ENCODE data around the gene GRIK3. TPM values are rescaled to one million over a fixed set of nuclear protein-coding genes. Genes with fewer than 3 reads are reported as not detected.

The GRIK3 gene
- total RNA-seq, 2 donors from 2014 or later: 0.20 to 1.2 TPM

GRCh38 chr1:36872126-36872754 is 162.1 kb downstream of the GRIK3 start:
- Histone ChIP-seq H3K27ac (no peak overlapping the region), H3K4me1 (no peaks in the 10 kb centered on the region), H3K9ac (ENCODE audit: low read depth in 2 of 2, low read length in 2 of 2) (no peak overlapping the region), H3K9me3 (no peaks in the 10 kb centered on the region), H3K36me3 (no peaks in the 10 kb centered on the region), H3K4me3 (no peak overlapping the region), H3K27me3 (no peaks in the 10 kb centered on the region)
- no peak for TF ChIP-seq CTCF (IDR thresholded peaks at IDR 0.05)
- no peak for DNase-seq
- intact Hi-C loops (cut with DNase I): no loop called here

- DNase-seq: no peak
- no peaks in the 10 kb centered on the region for H3K36me3 ChIP-seq
- TF ChIP-seq CTCF (IDR thresholded peaks at IDR 0.05): no peak
- H3K27me3 ChIP-seq: no peaks in the 10 kb centered on the region
- no peak overlapping the region for H3K9ac ChIP-seq (ENCODE audit: low read depth in 2 of 2, low read length in 2 of 2)
- H3K4me1 ChIP-seq: no peaks in the 10 kb centered on the region
- H3K27ac ChIP-seq: no peak overlapping the region
- no peak overlapping the region for H3K4me3 ChIP-seq
- intact Hi-C loops (cut with DNase I): no loop called here
- H3K9me3 ChIP-seq: no peaks in the 10 kb centered on the region
These were observed 163.0 kb downstream of the GRIK3 start for GRCh38 chr1:36871146-36871971.

- TF ChIP-seq CTCF (IDR thresholded peaks at IDR 0.05): no peak
- no peak overlapping the region for H3K27ac ChIP-seq
- no peaks in the 10 kb centered on the region for H3K9me3 ChIP-seq
- no peak overlapping the region for H3K4me3 ChIP-seq
- no peaks in the 10 kb centered on the region for H3K27me3 ChIP-seq
- H3K9ac ChIP-seq (ENCODE audit: low read depth in 2 of 2, low read length in 2 of 2): no peak overlapping the region
- no peak for DNase-seq
- H3K36me3 ChIP-seq: no peaks in the 10 kb centered on the region
- intact Hi-C loops (cut with DNase I): no loop called here
- no peaks in the 10 kb centered on the region for H3K4me1 ChIP-seq
These were observed 164.5 kb downstream of the GRIK3 start for GRCh38 chr1:36869826-36870225.

- no peak for DNase-seq
- intact Hi-C loops (cut with DNase I): no loop called here
These were observed 165.3 kb downstream of the GRIK3 start for GRCh38 chr1:36869054-36869453.

GRCh38 chr1:36867575-36867974 is 166.7 kb downstream of the GRIK3 start:
- Histone ChIP-seq H3K36me3 (no peaks in the 10 kb centered on the region), H3K27ac (no peak overlapping the region), H3K9ac (ENCODE audit: low read depth in 2 of 2, low read length in 2 of 2) (no peak overlapping the region), H3K27me3 (no peaks in the 10 kb centered on the region), H3K4me3 (no peak overlapping the region), H3K9me3 (no peaks in the 10 kb centered on the region), H3K4me1 (no peaks in the 10 kb centered on the region)
- TF ChIP-seq CTCF (IDR thresholded peaks at IDR 0.05): no peak
- intact Hi-C loops (cut with DNase I): no loop called here
- DNase-seq: no peak

More at GRCh38 chr1:36869054-36869453, 165.3 kb downstream of the GRIK3 start:
- H3K4me1 ChIP-seq: no peaks in the 10 kb centered on the region
- no peaks in the 10 kb centered on the region for H3K9me3 ChIP-seq
- no peak overlapping the region for H3K27ac ChIP-seq
- TF ChIP-seq CTCF (IDR thresholded peaks at IDR 0.05): no peak
- no peak overlapping the region for H3K9ac ChIP-seq (ENCODE audit: low read depth in 2 of 2, low read length in 2 of 2)
- H3K27me3 ChIP-seq: no peaks in the 10 kb centered on the region
- H3K4me3 ChIP-seq: no peak overlapping the region
- no peaks in the 10 kb centered on the region for H3K36me3 ChIP-seq

Measured in colonic mucosa (tissue), 4 donors.